ENCODE measurements around the gene PHF23.

PHF23 gene

DNA sequence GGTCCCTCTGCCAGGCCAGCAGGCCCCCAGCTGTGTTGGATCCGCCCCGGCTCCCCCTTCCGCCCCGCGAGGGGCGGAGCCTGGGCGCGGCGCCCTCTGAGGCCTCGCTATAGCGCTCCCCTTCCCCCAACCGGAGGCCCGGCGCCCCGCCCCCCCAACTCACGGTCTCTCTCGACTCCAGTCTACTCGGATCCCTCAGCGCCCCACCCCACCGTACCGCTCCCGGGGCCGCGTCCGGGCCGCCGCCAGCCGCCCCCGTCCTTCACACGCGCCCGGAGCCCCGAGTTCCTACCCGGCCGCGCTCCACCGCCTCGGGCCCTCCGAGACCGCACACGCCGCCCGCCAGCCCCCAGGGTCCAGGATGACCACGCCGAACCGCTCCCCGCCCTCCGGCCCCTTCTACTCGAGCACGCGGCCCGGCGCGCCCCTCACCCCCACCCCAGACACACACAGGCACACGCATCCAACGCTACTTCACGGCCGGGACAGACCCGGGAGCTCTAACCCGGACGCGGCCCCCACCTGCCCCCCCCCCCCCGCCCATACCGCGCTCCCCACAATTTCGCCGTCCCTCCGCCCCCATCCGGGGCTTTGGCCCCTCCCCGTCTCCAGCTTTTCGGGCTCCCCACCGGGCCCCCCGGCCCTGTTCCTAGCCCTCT, 1.4 kb downstream of the PHF23 start:
- peak; percentile 31 for DNase-seq

DNA sequence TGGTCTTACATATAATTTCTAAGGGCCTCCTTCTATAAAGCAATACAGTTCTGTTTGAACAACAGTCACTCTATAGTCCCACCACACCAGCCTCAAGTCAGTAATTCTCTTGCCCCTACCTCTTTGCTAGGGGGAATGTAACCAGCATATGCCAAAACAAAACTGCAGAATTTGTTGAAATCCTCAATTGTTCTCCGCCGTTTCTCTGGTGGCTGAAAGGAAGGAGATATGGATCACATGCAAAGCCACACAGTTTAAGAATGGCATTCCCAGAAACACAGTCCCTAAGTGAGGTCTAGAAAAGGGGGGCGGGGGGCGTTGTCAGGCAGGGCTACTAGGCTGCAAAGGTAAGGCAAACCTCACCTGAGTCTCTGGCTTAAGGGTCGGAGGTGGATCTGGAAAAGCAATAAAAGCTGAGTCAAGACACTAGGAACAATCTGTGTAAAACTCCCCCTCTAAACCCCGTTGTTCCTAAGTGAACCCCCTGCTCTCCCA, 1.9 kb downstream of the PHF23 start:
- no peak for DNase-seq

DNA sequence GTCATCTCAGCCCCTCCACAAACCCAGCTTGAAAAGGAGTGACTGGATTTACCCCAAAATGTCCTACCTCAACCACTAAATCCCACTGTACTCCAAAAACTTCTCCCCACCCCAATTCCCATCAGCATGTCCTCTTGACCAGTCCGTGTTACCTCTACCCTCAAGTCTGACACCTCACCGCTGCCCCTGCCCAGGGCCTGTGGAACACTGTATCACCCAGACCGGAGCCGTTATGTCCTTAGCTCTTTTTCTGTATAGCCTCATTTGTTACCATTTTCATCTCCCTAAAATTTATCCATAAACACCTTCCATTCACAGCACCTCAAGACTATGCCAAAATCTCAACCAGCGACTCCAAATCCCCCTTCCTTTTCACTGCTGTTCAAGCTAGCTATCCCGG, 2.4 kb downstream of the PHF23 start:
- no peak for DNase-seq

DNA sequence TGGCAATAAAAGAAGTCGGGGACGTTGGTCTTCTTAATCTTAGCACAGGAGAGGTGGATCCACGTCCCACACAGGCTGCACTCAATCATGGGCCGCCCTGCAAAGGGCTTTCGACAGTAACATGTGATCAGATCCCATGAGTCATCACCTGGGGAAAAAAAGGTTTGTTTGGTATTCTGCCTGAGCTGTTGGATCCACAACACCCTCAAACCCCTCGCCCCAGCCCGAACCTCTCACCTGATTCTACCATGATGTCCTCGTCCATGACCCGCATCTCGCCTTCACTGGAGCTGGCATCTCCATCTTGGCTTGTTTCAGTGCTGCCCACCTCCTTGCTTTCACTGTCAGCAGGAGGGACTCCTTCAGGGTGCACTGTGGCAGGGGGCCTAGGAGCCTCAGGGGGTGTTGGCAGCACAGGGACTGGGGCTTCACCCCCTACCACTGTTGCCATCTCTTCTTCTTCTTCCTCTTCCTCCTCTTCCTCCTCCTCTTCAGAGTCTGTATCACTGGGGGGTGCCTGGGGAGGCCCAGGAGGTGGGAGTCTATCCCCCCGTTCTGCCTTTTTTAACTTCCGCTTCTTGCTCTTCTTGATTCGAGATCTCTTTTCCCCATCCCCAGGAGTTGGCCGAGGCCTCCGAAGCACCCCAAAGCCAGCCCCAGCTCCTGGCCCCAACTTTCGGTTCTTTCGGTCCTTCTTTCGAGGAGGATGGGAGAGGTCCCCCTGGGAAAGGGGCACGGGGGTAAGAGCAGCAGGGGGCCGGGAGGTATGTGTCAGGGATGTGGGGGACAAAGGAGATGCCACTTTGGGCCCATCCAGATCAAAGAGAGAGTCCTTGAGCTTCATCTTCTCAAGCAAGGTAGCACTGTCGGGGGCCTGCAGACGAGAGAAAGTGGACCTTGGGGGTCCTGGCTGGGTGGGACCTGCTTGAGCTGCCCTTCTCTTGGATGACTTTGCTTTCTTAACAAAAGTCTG, 3.3 kb downstream of the PHF23 start:
- DNase-seq: peak; percentile 20

DNA sequence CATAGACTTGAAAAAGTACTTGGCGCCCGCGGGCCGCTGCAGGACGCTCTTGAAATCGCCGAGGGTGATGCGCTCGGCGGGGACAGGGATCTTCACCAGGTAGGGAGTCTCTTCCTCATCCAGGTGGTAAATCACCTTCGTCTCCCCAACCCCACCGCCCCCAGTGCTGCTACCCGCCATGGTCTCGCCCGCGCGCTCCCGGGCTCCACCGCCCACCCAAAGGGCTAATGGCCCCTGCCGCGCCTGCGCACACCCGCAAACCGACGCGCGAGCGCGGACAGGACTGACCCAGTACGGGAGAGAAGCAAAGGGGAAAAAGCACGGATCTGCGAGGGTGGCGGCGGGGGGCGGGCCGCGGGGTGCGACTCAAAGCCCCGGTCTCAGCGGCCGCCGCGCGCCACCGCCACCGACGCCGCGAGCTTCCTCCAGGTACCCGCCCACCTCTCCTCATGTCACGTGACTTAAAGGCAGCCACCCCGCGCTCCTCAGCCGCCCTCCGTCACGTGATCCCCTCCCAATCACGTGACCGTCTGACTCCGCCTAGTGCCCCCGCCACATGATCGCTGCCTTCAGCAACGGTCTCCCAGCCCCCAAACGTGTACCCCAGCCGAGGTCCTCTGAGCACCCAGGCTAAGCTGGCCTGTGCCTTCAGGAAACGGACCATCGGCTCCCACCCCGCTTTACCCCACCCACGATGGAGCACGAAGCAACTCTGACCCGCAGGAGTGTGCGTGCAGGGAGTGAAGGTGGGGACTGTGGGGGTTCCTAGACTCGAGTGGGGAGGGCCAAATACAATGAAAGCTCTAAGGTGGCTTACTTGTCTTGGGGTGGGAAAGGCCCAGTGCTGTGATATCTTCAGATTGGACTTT, 4.9 kb downstream of the PHF23 start, which contains the start of gene DVL2:
DVL2 (minus strand) TSS at position 435 of the 869 bp plus-strand sequence; CDS start at position 180, 255 bp downstream.
- peak; percentile 86 for DNase-seq

DNA sequence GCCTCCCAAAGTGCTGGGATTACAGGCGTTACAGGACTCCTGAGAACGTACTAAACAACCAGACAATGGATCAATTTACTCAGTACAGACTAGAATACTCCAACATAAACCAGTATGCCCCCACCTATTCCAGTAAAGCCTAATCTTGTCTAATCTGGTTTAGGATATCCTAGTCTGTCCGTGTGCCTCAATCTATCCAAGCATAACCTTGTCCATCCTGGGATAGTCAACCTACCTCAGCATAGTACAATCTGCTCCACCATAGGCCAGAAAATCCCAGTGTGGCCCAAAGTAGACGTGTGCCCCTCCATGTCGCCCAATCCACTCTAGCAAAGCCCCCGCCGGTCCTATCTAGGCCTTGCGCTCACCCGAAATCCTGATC, 5.6 kb downstream of the PHF23 start:
- DNase-seq: peak; percentile 44

DNA sequence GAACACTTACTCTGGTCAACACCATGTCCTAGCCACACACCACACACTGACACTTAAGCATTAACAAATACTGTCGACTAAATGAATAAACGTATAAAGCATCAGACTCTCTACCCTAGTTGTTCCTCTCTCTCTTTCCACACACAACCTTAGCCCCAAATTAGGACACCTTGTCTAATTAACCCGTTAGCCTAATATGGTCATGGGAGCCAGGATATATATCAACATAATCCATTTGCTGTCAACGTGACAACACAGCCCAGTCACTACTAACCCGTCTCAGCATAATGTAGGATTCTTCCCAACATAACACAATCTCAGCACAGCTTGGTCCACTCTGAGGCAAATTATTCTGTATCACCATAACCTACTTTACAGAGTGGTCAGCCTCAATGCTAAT, 7.1 kb downstream of the PHF23 start:
- DNase-seq: no peak

DNA sequence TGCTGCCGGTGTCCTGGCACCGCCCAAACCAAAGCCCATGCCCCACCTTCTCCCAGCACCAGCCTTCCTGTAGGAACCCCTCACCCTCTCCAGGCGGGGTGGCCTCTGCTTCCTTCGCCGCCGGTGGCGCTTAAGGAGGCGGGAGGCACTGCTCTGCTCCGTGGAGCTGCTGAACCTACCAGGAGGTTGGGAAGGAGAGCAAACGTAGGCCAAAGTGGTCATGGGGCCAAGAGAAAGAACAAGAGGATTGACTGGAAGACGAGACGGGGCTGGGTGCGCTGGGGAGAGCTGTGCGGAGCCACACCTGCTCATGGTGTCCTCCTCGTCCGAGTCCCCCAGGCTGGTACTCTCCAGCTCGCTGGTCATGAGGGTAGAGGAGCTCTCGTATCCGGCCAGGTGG, 9.8 kb downstream of the PHF23 start:
- DNase-seq: no peak

DNA sequence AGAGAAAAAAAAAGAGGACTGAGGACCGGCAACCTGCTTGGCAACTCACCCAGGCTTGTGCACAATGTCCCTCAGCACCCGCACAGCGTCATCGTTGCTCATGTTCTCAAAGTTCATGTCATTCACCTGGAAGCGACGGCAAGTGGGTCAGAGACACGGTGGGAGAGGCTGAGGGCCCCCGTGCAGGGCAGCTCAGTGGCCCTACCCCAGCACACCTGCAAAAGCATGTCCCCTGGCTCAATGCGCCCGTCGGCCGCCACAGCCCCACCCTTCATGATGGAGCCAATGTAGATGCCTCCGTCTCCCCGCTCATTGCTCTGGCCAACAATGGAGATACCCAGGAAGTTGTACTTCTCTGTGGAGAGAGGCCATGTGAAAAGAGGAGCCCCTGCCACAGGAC, 10.3 kb downstream of the PHF23 start:
- no peak for DNase-seq

DNA sequence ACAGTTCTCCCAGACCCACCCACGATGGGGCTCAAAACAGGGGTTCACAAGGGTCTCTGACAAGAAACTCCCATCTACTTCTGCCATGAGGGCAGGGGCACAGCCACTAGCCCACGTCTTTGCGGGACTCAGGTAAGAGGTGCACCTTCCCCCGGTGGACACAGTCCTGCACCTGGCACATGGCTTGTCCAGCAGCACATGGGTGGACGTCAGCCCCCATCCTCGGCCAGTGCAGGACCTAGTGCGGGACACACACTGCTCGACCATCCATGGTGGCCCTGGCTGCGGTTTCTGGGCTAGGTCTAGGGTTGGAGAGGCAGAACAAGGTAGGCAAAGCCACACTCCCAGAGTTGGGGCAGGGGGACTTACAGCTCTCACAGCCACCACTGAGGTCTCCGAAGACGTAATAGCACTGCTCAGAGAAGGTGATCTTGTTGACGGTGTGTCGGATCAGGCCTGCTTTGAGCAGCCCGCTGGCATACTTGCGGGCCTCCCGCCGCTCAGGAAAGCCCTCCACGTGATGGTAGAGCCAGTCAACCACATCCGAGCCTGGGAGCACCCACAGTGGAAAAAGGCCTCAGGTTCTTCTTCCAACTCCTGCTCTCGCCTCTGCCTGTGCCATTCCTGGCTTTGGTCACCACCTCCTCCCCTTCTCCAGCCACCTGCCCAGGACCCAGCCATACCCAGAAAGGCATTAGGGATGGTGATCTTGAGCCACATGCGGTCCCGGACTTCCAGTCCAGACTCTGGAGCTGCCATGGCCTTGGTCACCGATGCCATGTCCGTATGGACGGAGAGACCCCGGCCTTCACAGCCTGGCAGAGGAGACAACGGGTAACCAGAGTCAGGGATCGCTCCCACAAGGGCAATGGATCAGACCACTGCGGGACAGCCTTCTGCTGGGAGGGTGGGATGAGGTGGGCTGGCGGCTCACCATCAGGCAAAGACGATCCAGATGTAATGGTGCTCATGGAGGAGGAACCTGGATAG, 12.2 kb downstream of the PHF23 start:
- DNase-seq: no peak

DNA sequence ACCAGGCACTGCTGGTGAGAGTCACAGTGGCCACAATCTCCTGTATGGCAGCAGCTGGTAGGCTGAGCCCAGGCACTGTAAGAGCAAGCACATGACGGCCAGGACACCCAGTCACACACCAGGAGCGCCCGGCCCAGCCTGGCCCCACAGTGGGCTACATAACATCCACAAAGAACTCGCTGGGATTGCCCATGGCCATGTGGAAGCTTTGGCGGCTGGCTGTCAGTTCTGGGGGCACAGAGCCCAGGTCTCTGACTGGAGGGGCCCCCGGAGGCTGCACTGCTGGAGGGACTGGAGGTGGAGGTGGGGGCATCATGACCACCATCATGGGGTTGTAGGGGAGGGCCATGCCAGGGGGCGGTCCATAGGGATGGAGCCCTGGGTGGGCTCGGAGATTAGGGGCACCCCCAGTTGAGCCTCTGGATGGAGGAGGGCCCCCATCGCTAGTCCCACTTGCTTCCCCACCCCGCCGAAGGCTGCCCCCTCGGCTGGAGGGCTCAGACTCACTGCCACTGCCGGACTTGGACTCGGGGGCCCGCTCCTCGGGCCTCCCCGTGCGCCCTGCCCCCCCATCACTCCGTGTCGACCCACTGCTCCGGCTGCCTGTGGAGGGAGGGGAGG, 13.4 kb downstream of the PHF23 start:
- no peak for DNase-seq

DNA sequence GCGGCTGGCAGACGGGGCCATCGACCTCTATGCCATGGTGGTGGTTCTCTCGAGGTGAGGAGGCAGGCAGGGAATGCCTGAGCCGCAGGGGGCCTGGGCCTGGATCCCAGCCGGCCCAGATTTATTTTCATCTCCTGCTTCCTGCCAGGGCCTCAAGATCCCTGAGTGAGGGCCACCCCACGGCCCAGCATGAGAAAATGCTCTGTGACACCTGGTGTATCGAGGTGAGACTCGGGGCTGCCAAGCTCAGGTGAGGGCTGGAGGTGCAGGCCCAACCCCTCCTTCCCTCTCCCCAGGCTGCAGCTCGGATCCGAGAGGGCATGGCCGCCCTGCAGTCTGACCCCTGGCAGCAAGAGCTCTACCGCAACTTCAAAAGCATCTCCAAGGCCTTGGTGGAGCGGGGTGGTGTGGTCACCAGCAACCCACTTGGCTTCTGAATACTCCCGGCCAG, 14.6 kb downstream of the PHF23 start:
- no peak for DNase-seq

DNA sequence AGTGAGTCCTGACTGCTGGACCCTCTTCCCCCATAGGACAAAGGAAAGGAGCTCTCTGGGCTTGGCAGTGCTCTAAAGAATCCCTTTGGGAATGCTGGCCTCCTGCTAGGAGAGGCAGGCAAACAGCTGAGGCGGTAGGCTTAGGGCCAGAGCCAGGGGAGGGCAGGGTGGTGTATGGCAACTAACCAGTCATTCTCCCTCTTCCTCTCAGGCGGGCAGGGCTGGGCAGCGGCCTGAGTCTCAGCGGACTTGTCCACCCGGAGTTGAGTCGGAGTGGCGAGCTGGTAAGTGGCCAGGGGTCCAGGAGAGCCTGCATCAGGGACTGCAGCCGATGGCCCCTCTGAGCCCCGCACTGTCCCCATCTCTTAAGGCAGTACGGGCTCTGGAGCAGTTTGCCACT, 15.1 kb downstream of the PHF23 start:
- DNase-seq: no peak

DNA sequence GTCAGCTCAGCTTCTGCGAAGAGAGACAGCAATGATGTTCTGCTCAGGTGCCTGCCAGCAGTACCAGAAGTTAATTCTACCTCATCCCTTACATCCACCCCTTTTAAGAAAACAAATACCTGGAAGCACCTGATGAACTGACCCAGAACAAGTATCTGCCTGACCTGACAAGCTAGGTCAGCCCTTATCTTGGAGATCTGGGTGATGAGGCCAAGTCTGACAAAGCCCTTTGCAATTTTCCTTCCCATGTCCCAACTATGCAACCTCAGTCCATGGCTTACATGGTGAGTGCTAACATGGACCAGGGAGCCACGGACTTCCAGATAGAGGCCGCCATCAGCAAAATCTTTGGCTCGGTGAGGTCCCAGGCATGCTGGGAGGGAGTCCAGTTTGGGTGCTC, 15.9 kb downstream of the PHF23 start:
- DNase-seq: no peak

DNA sequence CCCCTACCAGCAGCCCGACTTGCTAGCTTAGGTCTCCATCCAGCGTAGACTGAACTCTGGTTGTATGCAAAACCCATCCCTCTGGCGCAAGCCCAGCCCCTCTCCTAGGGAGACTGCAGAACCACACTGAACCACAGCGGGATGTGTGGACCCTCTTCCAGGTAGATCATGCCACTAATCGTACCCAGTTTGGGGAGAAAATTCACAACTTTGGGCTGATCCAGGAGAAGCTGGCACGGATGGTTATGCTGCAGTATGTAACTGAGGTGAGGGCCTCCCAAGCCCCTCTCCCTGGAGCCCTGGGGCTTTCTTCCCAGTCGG, 16.3 kb downstream of the PHF23 start:
- no peak for DNase-seq

DNA sequence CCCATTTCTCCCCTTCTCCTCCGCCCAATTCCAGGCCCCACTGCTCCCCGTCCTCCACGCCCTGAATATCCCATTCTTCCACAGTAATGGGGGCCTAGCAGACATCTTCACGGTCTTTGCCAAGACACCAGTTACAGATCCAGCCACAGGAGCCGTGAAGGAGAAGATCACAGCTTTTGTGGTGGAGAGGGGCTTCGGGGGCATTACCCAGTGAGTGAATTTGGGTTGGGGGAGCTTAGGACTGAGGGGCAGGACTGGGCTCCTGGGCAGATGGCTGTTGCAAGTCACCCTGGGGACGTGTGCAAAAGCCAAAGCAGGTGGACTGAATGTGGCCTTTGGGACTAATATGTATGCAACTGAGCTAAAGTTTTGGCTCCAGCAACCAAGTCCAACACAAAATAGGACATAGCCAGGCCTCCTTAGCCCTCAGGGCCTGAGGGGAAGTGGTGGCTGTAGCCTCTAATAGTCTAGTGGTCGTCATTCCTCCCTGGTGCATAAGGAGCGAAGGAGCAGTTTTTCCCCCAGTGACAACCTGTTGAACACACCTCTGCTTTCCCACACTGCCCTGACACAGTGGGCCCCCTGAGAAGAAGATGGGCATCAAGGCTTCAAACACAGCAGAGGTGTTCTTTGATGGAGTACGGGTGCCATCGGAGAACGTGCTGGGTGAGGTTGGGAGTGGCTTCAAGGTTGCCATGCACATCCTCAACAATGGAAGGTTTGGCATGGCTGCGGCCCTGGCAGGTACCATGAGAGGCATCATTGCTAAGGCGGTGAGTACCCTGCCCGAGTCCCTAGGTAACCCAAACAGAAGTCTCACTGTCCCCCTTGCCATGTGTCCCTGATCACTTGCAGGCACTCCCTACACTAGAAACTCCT, 16.9 kb downstream of the PHF23 start:
- DNase-seq: no peak

DNA sequence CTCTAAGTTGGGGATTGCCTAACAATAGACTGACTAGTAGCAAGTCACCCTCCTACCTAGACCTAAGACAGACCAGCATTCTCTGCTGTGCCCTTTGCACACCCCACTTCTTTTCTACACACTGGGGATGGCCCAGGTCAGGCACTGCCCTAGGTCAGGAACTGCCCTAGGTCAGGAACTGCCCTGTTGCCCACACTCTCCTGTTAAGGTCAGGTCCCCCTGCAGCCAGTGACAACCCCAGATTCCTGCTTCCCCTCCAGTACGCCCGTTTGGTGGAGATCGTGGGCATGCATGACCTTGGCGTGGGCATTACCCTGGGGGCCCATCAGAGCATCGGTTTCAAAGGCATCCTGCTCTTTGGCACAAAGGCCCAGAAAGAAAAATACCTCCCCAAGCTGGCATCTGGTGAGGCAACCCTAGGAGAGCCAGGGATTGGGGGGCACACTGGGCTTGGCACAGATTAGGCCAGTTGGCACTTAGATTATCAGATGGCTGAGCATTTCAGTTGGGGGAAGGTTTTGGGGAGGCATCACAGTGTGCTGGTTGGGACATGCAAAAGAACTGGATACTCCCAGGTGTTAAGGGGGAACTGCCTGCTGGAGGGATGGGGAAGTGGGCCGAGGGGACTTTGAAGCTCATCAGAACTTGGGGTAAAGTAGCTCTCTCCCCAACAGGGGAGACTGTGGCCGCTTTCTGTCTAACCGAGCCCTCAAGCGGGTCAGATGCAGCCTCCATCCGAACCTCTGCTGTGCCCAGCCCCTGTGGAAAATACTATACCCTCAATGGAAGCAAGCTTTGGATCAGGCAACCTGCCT, 17.8 kb downstream of the PHF23 start:
- DNase-seq: no peak

DNA sequence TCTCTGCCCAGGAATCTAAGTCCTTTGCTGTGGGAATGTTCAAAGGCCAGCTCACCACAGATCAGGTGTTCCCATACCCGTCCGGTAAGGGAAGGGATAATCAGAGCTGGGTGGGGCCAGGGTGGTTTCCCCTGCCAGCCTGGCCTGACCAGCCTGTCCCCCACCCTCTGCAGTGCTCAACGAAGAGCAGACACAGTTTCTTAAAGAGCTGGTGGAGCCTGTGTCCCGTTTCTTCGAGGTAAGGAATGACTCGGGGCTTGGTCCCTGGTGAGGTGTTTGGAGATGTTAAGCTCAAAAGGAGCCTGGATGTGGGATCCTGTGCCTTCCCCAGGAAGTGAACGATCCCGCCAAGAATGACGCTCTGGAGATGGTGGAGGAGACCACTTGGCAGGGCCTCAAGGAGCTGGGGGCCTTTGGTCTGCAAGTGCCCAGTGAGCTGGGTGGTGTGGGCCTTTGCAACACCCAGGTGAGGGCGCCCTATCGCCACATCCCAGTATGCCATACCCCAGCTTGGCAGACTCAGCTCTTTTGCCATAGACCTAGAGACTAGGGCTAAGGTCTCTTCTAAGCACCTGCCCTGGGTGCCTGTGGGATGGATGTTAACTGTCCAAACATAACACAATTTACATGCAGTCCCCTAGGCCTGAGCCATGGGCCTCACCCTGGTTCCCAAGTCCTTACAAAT, 18.5 kb downstream of the PHF23 start:
- peak; percentile 50 for DNase-seq
